Osteocyte (in vitro differentiated cells): Measurements from ENCODE around the gene SRGAP1. TPM values are rescaled to one million over a fixed set of nuclear protein-coding genes. Genes with fewer than 3 reads are reported as not detected.
A peak's percentile ranks its signal among the peaks of the same experiment; 100 is the strongest.

Experiments
- DNase-seq: peaks from one replicate; pipeline ENCODE4 v3.0.0; 2021; ENCODE audit warnings: mixed read lengths; ENCODE audit not compliant: unreplicated experiment; ENCODE audit errors: extremely low spot score
- H3K27ac Mint-ChIP-seq: one replicate; pipeline ENCODE4 v1.8.0; 2021; ENCODE audit warnings: mild to moderate bottlenecking, mixed read lengths; ENCODE audit not compliant: unreplicated experiment
- H3K27me3 Mint-ChIP-seq: one replicate; pipeline ENCODE4 v1.8.0; 2021; ENCODE audit warnings: mixed read lengths; ENCODE audit not compliant: unreplicated experiment
- H3K36me3 Mint-ChIP-seq: one replicate; pipeline ENCODE4 v1.8.0; 2021; ENCODE audit warnings: mixed read lengths; ENCODE audit not compliant: unreplicated experiment
- H3K4me1 Mint-ChIP-seq: one replicate; pipeline ENCODE4 v1.8.0; 2021; ENCODE audit warnings: mixed read lengths; ENCODE audit not compliant: unreplicated experiment
- H3K4me3 Mint-ChIP-seq: one replicate; pipeline ENCODE4 v1.8.0; 2021; ENCODE audit warnings: mild to moderate bottlenecking, moderate library complexity, mixed read lengths; ENCODE audit not compliant: unreplicated experiment
- H3K9me3 Mint-ChIP-seq: one replicate; pipeline ENCODE4 v1.8.0; 2021; ENCODE audit warnings: mixed read lengths; ENCODE audit not compliant: unreplicated experiment
- CTCF ChIP-seq: fragments of 200-600 bp; sonication (generic); IDR thresholded peaks from 2 replicates; pipeline ENCODE4 v1.5.0; 2021; ENCODE audit warnings: antibody characterized with exemption, mild to moderate bottlenecking, moderate library complexity
- total RNA-seq: library from RNA; stranded (reverse); gene quantifications from 2 replicates; pipeline ENCODE4 v1.2.1, GENCODE V29; 2021

Gene SRGAP1
- total RNA-seq, 1 donor from 2014 or later: 11.0 TPM

- Mint-ChIP-seq H3K36me3 (peaks cover 2% of the 10 kb centered on the region), H3K27ac (no peak overlapping the region), H3K27me3 (no peaks in the 10 kb centered on the region), H3K9me3 (no peaks in the 10 kb centered on the region), H3K4me1 (peaks cover 10% of the 10 kb centered on the region), H3K4me3 (no peak overlapping the region)
- no peak for TF ChIP-seq CTCF
- no peak for DNase-seq
Observed at GRCh38 chr12:64018524-64018923, 174.0 kb downstream of the SRGAP1 start.

GRCh38 chr12:64019101-64019500 lies 174.6 kb downstream of the SRGAP1 start:
- Mint-ChIP-seq H3K4me1 (peaks cover 10% of the 10 kb centered on the region), H3K27ac (no peak overlapping the region), H3K9me3 (no peaks in the 10 kb centered on the region), H3K27me3 (no peaks in the 10 kb centered on the region), H3K4me3 (no peak overlapping the region), H3K36me3 (peaks cover 2% of the 10 kb centered on the region)
- no peak for TF ChIP-seq CTCF
- DNase-seq: no peak

- no peak overlapping the region for H3K27ac Mint-ChIP-seq
- no peaks in the 10 kb centered on the region for H3K27me3 Mint-ChIP-seq
- no peak for TF ChIP-seq CTCF
- peaks cover 15% of the 10 kb centered on the region for H3K4me1 Mint-ChIP-seq
- DNase-seq: no peak
- peaks cover 2% of the 10 kb centered on the region for H3K36me3 Mint-ChIP-seq
- no peaks in the 10 kb centered on the region for H3K9me3 Mint-ChIP-seq
- no peak overlapping the region for H3K4me3 Mint-ChIP-seq
Observed at GRCh38 chr12:64019654-64020053, 175.2 kb downstream of the SRGAP1 start.

- Mint-ChIP-seq H3K27ac (peak overlapping the region; percentile 96), H3K4me1 (peaks cover 33% of the 10 kb centered on the region), H3K9me3 (no peaks in the 10 kb centered on the region), H3K4me3 (peak overlapping the region; percentile 34), H3K36me3 (peaks cover 2% of the 10 kb centered on the region), H3K27me3 (no peaks in the 10 kb centered on the region)
- TF ChIP-seq CTCF: no peak
- no peak for DNase-seq
Observed at GRCh38 chr12:64025174-64025958, 180.9 kb downstream of the SRGAP1 start.

- H3K36me3 Mint-ChIP-seq: peaks cover 2% of the 10 kb centered on the region
Observed at GRCh38 chr12:64027311-64027710, 182.8 kb downstream of the SRGAP1 start.

More at GRCh38 chr12:64027311-64027710, 182.8 kb downstream of the SRGAP1 start:
- H3K27me3 Mint-ChIP-seq: no peaks in the 10 kb centered on the region
- no peak overlapping the region for H3K4me3 Mint-ChIP-seq
- H3K4me1 Mint-ChIP-seq: peaks cover 33% of the 10 kb centered on the region
- no peak for TF ChIP-seq CTCF
- no peaks in the 10 kb centered on the region for H3K9me3 Mint-ChIP-seq
- DNase-seq: no peak
- no peak overlapping the region for H3K27ac Mint-ChIP-seq
